Measurements from ENCODE around the gene PIK3R3. TPM values are rescaled to one million over a fixed set of nuclear protein-coding genes. Genes with fewer than 3 reads are reported as not detected.

The PIK3R3 gene
- total and polyA plus RNA-seq, 3 donors from 2014 or later, result 40.8 to 56.8 (median 46.1) TPM

DNA sequence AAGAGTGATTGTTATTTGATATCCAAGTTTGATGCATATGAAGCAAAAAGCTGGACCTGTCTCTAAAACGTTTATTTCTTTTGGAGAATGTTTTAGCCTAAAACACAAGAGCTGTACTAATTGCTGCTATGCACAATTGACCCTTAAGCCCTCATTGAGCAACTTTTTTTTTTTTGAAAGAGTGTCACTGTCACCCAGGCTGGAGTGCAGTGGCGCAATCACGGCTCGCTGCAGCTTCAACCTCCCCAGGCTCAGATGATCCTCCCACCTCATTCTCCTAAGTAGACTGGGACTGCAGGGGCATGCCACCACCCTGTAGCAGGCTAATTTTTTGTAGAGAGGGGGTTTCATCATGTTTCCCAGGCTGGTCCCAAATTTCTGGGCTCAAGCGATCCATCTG, 129.1 kb downstream of the PIK3R3 start:
- Histone ChIP-seq H3K4me1 (no peaks in the 10 kb centered on the region), H3K4me3 (no peak overlapping the region), H3K36me3 (ENCODE audit: low read depth, missing control alignments) (no peaks in the 10 kb centered on the region), H3K27ac (no peak overlapping the region), H3K9me3 (no peaks in the 10 kb centered on the region), H3K27me3 (no peaks in the 10 kb centered on the region)
- intact Hi-C loops (cut with DNase I; ENCODE audit: low total_unique reads), result no loop called here
- TF ChIP-seq, protein P1, sequence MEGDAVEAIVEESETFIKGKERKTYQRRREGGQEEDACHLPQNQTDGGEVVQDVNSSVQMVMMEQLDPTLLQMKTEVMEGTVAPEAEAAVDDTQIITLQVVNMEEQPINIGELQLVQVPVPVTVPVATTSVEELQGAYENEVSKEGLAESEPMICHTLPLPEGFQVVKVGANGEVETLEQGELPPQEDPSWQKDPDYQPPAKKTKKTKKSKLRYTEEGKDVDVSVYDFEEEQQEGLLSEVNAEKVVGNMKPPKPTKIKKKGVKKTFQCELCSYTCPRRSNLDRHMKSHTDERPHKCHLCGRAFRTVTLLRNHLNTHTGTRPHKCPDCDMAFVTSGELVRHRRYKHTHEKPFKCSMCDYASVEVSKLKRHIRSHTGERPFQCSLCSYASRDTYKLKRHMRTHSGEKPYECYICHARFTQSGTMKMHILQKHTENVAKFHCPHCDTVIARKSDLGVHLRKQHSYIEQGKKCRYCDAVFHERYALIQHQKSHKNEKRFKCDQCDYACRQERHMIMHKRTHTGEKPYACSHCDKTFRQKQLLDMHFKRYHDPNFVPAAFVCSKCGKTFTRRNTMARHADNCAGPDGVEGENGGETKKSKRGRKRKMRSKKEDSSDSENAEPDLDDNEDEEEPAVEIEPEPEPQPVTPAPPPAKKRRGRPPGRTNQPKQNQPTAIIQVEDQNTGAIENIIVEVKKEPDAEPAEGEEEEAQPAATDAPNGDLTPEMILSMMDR (IDR thresholded peaks at IDR 0.05), result no peak
- no peak for TF ChIP-seq POLR2A (IDR thresholded peaks at IDR 0.05)
- no peak for DNase-seq
- WGBS, 2 donors, result 84 to 90% methylated on average over 5 of the region's 5 CpGs

DNA sequence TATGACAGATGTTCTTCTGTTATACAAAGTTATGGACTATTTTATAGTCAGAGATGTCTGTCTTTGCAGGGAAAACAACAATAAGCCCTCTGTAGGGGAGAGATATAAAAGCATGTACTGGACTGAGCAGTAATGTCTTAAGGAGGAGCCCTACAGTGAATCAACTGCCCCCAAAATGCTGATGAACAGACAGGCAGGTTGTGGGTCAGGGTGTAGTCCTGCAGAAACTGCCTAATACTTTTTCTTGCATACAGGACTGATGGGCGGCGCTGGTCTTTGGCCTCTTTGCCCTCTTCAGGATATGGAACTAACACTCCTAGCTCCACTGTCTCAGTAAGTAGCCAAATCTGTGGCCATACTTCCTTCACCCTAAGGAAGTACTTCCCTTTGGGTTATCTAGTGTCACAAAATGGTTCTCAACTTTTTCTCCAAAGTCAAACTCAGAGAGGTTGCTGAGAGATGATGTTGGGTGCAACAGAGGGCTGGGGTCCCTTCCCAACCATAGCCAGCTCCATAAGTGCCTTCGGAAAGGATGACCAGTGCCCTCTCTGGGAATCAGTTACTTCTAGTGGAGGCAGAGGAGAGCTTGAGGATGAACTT, 129.8 kb downstream of the PIK3R3 start:
- Histone ChIP-seq H3K36me3 (ENCODE audit: low read depth, missing control alignments) (no peaks in the 10 kb centered on the region), H3K27me3 (no peaks in the 10 kb centered on the region), H3K9me3 (no peaks in the 10 kb centered on the region), H3K27ac (no peak overlapping the region), H3K4me3 (no peak overlapping the region), H3K4me1 (no peaks in the 10 kb centered on the region)
- intact Hi-C loops (cut with DNase I; ENCODE audit: low total_unique reads), result no loop called here
- TF ChIP-seq POLR2A (IDR thresholded peaks at IDR 0.05), result no peak
- TF ChIP-seq, protein P1 (IDR thresholded peaks at IDR 0.05), result no peak
- 94 to 96% methylated on average over 3 of the region's 3 CpGs for WGBS, 2 donors
- no peak for DNase-seq

DNA sequence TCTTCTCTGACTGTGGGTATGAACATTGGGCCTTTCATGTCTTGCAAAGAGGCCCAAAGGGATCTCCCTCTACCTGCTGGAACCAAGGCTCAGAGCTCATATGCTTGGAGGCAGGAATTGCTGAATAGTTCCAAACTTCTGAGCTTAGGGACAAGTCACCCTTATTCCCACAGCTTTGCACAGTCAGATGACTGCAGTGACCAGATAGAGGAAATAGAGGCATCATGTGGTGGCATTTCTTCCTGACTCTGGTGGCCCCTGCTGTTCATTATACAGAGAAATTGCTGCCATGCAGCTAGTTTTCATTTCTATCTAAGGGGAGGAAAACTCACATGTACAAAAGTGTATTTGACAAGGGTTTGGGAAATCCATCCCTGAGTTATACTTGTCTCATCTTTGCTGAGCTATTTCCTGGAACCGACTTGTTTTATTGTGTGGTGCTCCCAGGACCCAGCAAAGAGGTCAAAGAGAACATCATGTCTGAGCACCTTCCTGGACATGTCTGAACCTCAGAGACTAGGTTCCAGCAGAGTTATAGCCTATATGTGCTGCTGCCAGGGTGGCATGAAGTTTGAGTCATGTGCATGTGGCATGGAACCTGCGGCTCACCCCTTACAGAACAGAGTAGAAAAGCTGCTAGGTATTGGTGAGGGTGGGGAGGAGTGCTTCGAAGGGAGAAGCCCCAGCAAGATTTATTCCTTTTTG, 131.2 kb downstream of the PIK3R3 start:
- H3K4me1 ChIP-seq, result no peaks in the 10 kb centered on the region
- no peaks in the 10 kb centered on the region for H3K9me3 ChIP-seq
- WGBS, 2 donors, result 88 to 89% methylated on average over 3 of the region's 3 CpGs
- intact Hi-C loops (cut with DNase I; ENCODE audit: low total_unique reads), result no loop called here
- H3K27ac ChIP-seq, result no peak overlapping the region
- H3K36me3 ChIP-seq (ENCODE audit: low read depth, missing control alignments), result no peaks in the 10 kb centered on the region
- no peak overlapping the region for H3K4me3 ChIP-seq
- no peak for TF ChIP-seq POLR2A (IDR thresholded peaks at IDR 0.05)
- TF ChIP-seq, protein P1 (IDR thresholded peaks at IDR 0.05), result no peak
- no peak for DNase-seq
- no peaks in the 10 kb centered on the region for H3K27me3 ChIP-seq

DNA sequence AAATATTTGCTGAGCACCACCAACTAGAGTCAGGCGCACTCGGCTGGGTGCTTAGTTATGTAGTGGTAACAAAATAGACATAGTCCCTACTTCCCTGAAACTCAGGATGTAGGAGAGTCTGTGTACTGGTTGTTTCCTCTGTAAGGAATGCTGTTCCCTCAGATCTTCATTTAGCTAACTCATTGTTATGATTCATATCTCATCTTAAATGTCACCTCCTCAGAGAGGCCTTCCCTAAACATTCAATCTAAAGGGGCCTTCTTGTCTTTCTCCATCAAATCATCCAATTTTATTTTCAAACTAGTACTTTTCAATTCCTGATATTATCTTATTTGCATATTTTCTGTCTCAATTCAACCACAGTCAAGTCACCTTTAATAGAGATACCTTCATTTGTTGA, 132.9 kb downstream of the PIK3R3 start:
- H3K27me3 ChIP-seq, result no peaks in the 10 kb centered on the region
- TF ChIP-seq POLR2A (IDR thresholded peaks at IDR 0.05), result no peak
- TF ChIP-seq, protein P1 (IDR thresholded peaks at IDR 0.05), result no peak
- H3K4me1 ChIP-seq, result no peaks in the 10 kb centered on the region
- intact Hi-C loops (cut with DNase I; ENCODE audit: low total_unique reads), result no loop called here
- H3K36me3 ChIP-seq (ENCODE audit: low read depth, missing control alignments), result no peaks in the 10 kb centered on the region
- 91 to 100% methylated on average over 2 of the region's 2 CpGs for WGBS, 2 donors
- no peak overlapping the region for H3K27ac ChIP-seq
- H3K9me3 ChIP-seq, result no peaks in the 10 kb centered on the region
- no peak for DNase-seq
- H3K4me3 ChIP-seq, result no peak overlapping the region
